Measurements from ENCODE around the gene FOXA2.

- TF ChIP-seq CTCF (conservative IDR thresholded peaks at IDR 0.05; ENCODE audit: low read depth, low read length) (no peak), EZH2 (IDR thresholded peaks at IDR 0.05; ENCODE audit: low read length, unreplicated experiment) (no peak), EZH2phosphoT487 (IDR thresholded peaks at IDR 0.05; ENCODE audit: borderline replicate concordance, low read length) (no peak)
Measured at GRCh38 chr20:22572491-22572890, 11.9 kb downstream of the FOXA2 start.

Measured in PC-3 (cell line).